Fibroblast of mammary gland (primary cell): ENCODE data around the gene CTIF.

ENCODE experiments used
- DNase-seq: peaks from one replicate; pipeline ENCODE4 v3.0.0-alpha.2; 2010; ENCODE audit warnings: low read depth
- H3K4me3 ChIP-seq: 2 replicates; pipeline ENCODE4 v1.5.1; 2011; ENCODE audit warnings: low read depth, mild to moderate bottlenecking, low read length, moderate library complexity; ENCODE audit not compliant: control insufficient read depth
- CTCF ChIP-seq: conservative IDR thresholded peaks from 2 replicates; pipeline ENCODE4 v1.5.1; 2011; ENCODE audit warnings: low read depth, low read length, inconsistent platforms; ENCODE audit not compliant: control insufficient read depth, insufficient read depth

Gene CTIF

GRCh38 chr18:48845174-48845573 lies 306.3 kb downstream of the CTIF start:
- no peak for TF ChIP-seq CTCF
- H3K4me3 ChIP-seq = no peak overlapping the region
- no peak for DNase-seq

GRCh38 chr18:48846423-48846932 lies 307.6 kb downstream of the CTIF start:
- no peak overlapping the region for H3K4me3 ChIP-seq
- DNase-seq = no peak
- no peak for TF ChIP-seq CTCF

GRCh38 chr18:48847807-48848486 lies 309.1 kb downstream of the CTIF start:
- no peak for TF ChIP-seq CTCF
- no peak for DNase-seq
- no peak overlapping the region for H3K4me3 ChIP-seq

- H3K4me3 ChIP-seq = no peak overlapping the region
- DNase-seq = no peak
- TF ChIP-seq CTCF = no peak
Measured at GRCh38 chr18:48848641-48849143, 309.9 kb downstream of the CTIF start.

- no peak for TF ChIP-seq CTCF
- no peak overlapping the region for H3K4me3 ChIP-seq
- DNase-seq = no peak
Measured at GRCh38 chr18:48850822-48851598, 312.2 kb downstream of the CTIF start.

GRCh38 chr18:48851599-48851960 lies 312.7 kb downstream of the CTIF start:
- no peak for DNase-seq
- TF ChIP-seq CTCF = no peak
- no peak overlapping the region for H3K4me3 ChIP-seq
